ENCODE data around the gene SDF4.

SDF4 gene

GRCh38 chr1:1175221-1176062 lies 56.4 kb downstream of the SDF4 start:
- DNase-seq, result no peak

- peak; percentile 38 for DNase-seq
Measured at GRCh38 chr1:1173793-1174415, 57.9 kb downstream of the SDF4 start, which contains the start of gene TTLL10. Gene TTLL10 (plus strand): TSS chr1:1173880. CDS start chr1:1179216, 5,336 bp downstream.

- no peak for DNase-seq
Measured at GRCh38 chr1:1173061-1173792, 58.6 kb downstream of the SDF4 start.

- DNase-seq, result peak; percentile 44
Measured at GRCh38 chr1:1171546-1172340, 60.1 kb downstream of the SDF4 start.

- no peak for DNase-seq
Measured at GRCh38 chr1:1171161-1171545, 60.6 kb downstream of the SDF4 start.

- DNase-seq, result no peak
Measured at GRCh38 chr1:1170215-1171091, 61.3 kb downstream of the SDF4 start.

- no peak for DNase-seq
Measured at GRCh38 chr1:1169429-1170214, 62.2 kb downstream of the SDF4 start.

GRCh38 chr1:1168451-1169411 lies 63.1 kb downstream of the SDF4 start:
- DNase-seq, result no peak

- DNase-seq, result no peak
Measured at GRCh38 chr1:1167841-1168450, 63.9 kb downstream of the SDF4 start.

GRCh38 chr1:1167398-1167821 lies 64.4 kb downstream of the SDF4 start:
- no peak for DNase-seq

All from activated naive CD4-positive, alpha-beta T cell treated with Interleukin-2 at 50 U/mL for 16 hours (primary cell).